ENCODE data around the gene CLCN6. TPM values are rescaled to one million over a fixed set of nuclear protein-coding genes. Genes with fewer than 3 reads are reported as not detected.

Gene CLCN6
- polyA plus RNA-seq, 1 donor from 2014 or later, result 12.5 TPM

DNA sequence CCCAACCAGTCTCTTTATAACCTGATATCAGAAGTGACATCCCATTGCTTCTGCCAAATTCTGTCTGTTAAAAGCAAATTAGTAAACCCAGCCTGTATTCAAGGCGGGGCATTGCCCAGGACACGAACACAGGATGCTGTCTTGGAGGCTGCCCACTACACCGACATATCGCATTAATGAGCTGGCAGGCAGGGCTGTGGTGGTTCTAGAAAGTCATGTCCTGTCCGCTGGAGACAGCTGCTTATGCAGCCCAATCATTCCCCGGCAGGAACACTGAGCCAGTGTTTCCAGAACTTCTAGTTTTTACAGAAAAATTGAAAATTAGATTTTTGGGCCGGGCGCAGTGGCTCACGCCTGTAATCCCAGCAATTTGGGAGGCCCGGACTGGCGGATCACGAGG, 24.7 kb upstream of the CLCN6 start:
- H3K27ac ChIP-seq (ENCODE audit: low read length), result no peak overlapping the region
- H4K20me1 ChIP-seq (ENCODE audit: insufficient read depth), result no peaks in the 10 kb centered on the region
- no peak overlapping the region for H3K4me2 ChIP-seq (ENCODE audit: low read length)
- no peaks in the 10 kb centered on the region for H3F3A ChIP-seq (ENCODE audit: insufficient read depth, low read length, poor library complexity, severe bottlenecking)
- H3K9me3 ChIP-seq (ENCODE audit: low read length), result no peaks in the 10 kb centered on the region
- TF ChIP-seq TAF1 (IDR thresholded peaks at IDR 0.05; ENCODE audit: low read depth) (no peak), MXI1 (conservative IDR thresholded peaks at IDR 0.05; ENCODE audit: poor library complexity, severe bottlenecking) (no peak), EP300 (conservative IDR thresholded peaks at IDR 0.05; ENCODE audit: poor library complexity, severe bottlenecking) (no peak), SMC3 (conservative IDR thresholded peaks at IDR 0.05; ENCODE audit: poor library complexity) (no peak), EZH2 (IDR thresholded peaks at IDR 0.05; ENCODE audit: borderline replicate concordance, insufficient read depth, low read length, poor library complexity, severe bottlenecking) (no peak), POLR2AphosphoS5 (IDR thresholded peaks at IDR 0.05) (no peak), REST (IDR thresholded peaks at IDR 0.05; ENCODE audit: borderline replicate concordance) (no peak), CTCF (IDR thresholded peaks at IDR 0.05; ENCODE audit: poor library complexity, severe bottlenecking) (no peak), RAD21 (conservative IDR thresholded peaks at IDR 0.05) (no peak)
- H3K36me3 ChIP-seq (ENCODE audit: insufficient read depth, low read length), result no peaks in the 10 kb centered on the region
- no peaks in the 10 kb centered on the region for H3K9me2 ChIP-seq (ENCODE audit: insufficient read depth, low read length)
- no peak overlapping the region for H3K4me3 ChIP-seq (ENCODE audit: low read length)
- H3K27me3 ChIP-seq (ENCODE audit: insufficient read depth, low read depth, low read length), result no peaks in the 10 kb centered on the region
- H3K79me2 ChIP-seq (replicated peaks; ENCODE audit: insufficient read depth, low read length), result no peaks in the 10 kb centered on the region
- H2AFZ ChIP-seq (ENCODE audit: low read depth, low read length), result no peak overlapping the region
- H3K9ac ChIP-seq (ENCODE audit: low read length), result no peak overlapping the region

- Histone ChIP-seq H2AFZ (ENCODE audit: low read depth, low read length) (no peak overlapping the region), H3K9me3 (ENCODE audit: low read length) (no peaks in the 10 kb centered on the region), H3K27me3 (ENCODE audit: insufficient read depth, low read depth, low read length) (no peaks in the 10 kb centered on the region), H3K79me2 (replicated peaks; ENCODE audit: insufficient read depth, low read length) (no peaks in the 10 kb centered on the region), H3K4me2 (ENCODE audit: low read length) (no peak overlapping the region), H3F3A (ENCODE audit: insufficient read depth, low read length, poor library complexity, severe bottlenecking) (no peaks in the 10 kb centered on the region), H3K4me3 (ENCODE audit: low read length) (no peak overlapping the region), H3K9me2 (ENCODE audit: insufficient read depth, low read length) (no peaks in the 10 kb centered on the region), H3K36me3 (ENCODE audit: insufficient read depth, low read length) (no peaks in the 10 kb centered on the region), H3K27ac (ENCODE audit: low read length) (no peak overlapping the region), H3K9ac (ENCODE audit: low read length) (no peak overlapping the region), H4K20me1 (ENCODE audit: insufficient read depth) (no peaks in the 10 kb centered on the region)
- no peak for TF ChIP-seq POLR2AphosphoS5 (IDR thresholded peaks at IDR 0.05)
- no peak for TF ChIP-seq REST (IDR thresholded peaks at IDR 0.05; ENCODE audit: borderline replicate concordance)
- no peak for TF ChIP-seq MXI1 (conservative IDR thresholded peaks at IDR 0.05; ENCODE audit: poor library complexity, severe bottlenecking)
- no peak for TF ChIP-seq EP300 (conservative IDR thresholded peaks at IDR 0.05; ENCODE audit: poor library complexity, severe bottlenecking)
- no peak for TF ChIP-seq EZH2 (IDR thresholded peaks at IDR 0.05; ENCODE audit: borderline replicate concordance, insufficient read depth, low read length, poor library complexity, severe bottlenecking)
- TF ChIP-seq RAD21 (conservative IDR thresholded peaks at IDR 0.05), result no peak
- TF ChIP-seq TAF1 (IDR thresholded peaks at IDR 0.05; ENCODE audit: low read depth), result no peak
- no peak for TF ChIP-seq SMC3 (conservative IDR thresholded peaks at IDR 0.05; ENCODE audit: poor library complexity)
- TF ChIP-seq CTCF (IDR thresholded peaks at IDR 0.05; ENCODE audit: poor library complexity, severe bottlenecking), result no peak
Measured at GRCh38 chr1:11782127-11782708, 23.8 kb upstream of the CLCN6 start.
